Heart left ventricle (tissue), 16 donors: ENCODE measurements around the gene METTL18. TPM values are rescaled to one million over a fixed set of nuclear protein-coding genes. Genes with fewer than 3 reads are reported as not detected.

ENCODE experiments used
- ATAC-seq, 4 donors: fragments of 200-7000 bp; cut with Tn5 transposase; one replicate each; pipeline ENCODE4 v1.9.1; 2020 to 2022; ENCODE audit warnings: moderate library complexity in 4 of 4, mild to moderate bottlenecking in 3 of 4, moderate number of reproducible peaks in 1 of 4
- DNase-seq, 5 donors: peaks; one replicate each; pipeline ENCODE4 v3.0.0-alpha.2; 2020
- H3K27ac ChIP-seq, 12 donors: fragments of 200-600 bp; sonication (generic) in 4 of 12; one replicate each; pipeline versions ENCODE4 v1.5.0 to v1.8.0; 2016 to 2022; ENCODE audit warnings: mild to moderate bottlenecking in 2 of 12
- H3K27me3 ChIP-seq, 9 donors: fragments of 200-600 bp; sonication (generic) in 2 of 9; one replicate each; pipeline versions ENCODE4 v1.5.1 to v1.8.0; 2016 to 2022; ENCODE audit warnings: mild to moderate bottlenecking in 3 of 9
- H3K36me3 ChIP-seq, 9 donors: fragments of 200-600 bp; sonication (generic) in 2 of 9; one replicate each; pipeline versions ENCODE4 v1.5.0 to v1.8.0; 2018 to 2022; ENCODE audit warnings: mild to moderate bottlenecking in 2 of 9
- H3K4me1 ChIP-seq, 12 donors: fragments of 200-600 bp; sonication (generic) in 4 of 12; one replicate each; pipeline versions ENCODE4 v1.5.0 to v1.8.0; 2016 to 2022; ENCODE audit warnings: mild to moderate bottlenecking in 3 of 12
- H3K4me3 ChIP-seq, 12 donors: fragments of 200-600 bp; sonication (generic) in 4 of 12; one replicate each; pipeline versions ENCODE4 v1.5.0 to v1.8.0; 2017 to 2022; ENCODE audit warnings: mild to moderate bottlenecking in 9 of 12, moderate library complexity in 4 of 12
- H3K9me3 ChIP-seq, 12 donors: fragments of 200-600 bp; sonication (generic) in 4 of 12; one replicate each; pipeline versions ENCODE4 v1.5.0 to v1.8.0; 2016 to 2022; ENCODE audit warnings: mild to moderate bottlenecking in 1 of 12
- POLR2A ChIP-seq, 2 donors: fragments of 450-650 bp; IDR thresholded peaks; one replicate each; pipeline ENCODE4 v1.6.1; 2017; ENCODE audit warnings: antibody characterized with exemption in 2 of 2, mild to moderate bottlenecking in 2 of 2, moderate library complexity in 2 of 2
- WGBS, 4 donors: extraction: QIAGEN DNeasy Blood & Tissue Kit in 2 of 4; methylation state at CpG; one replicate each; pipeline versions ENCODE4 v1.1.5 to v1.1.7; 2013 to 2018; 5-methylcytosine and 5-hydroxymethylcytosine counted together
- intact Hi-C, 10 donors: fragments of 100-400 bp; cut with DNase I; formaldehyde crosslinking; loops; one replicate each; pipeline versions ENCODE4 v1.11.1 to v1.14.2; 2022
- long read RNA-seq, 3 donors: library from polyadenylated mRNA; unstranded; transcript quantifications; one replicate each; pipeline ENCODE4 v2.0.0, GENCODE V29; 2020 to 2021
- polyA plus RNA-seq, 2 donors: library from polyadenylated mRNA; stranded (reverse); fragments of 200-250 nt; gene quantifications; one replicate each; pipeline ENCODE4 v1.2.3, GENCODE V29; 2013
- total RNA-seq, 9 donors: library from RNA; depleted of rRNA in 2 of 9; stranded (reverse); fragments of >200 nt in 2 of 9; fragmentation: NEBNext Ultra II Directional in 3 of 9; extraction: Animal tissue kit (Norgen Biotek cat#: 25700) in 3 of 9; gene quantifications; one replicate each; pipeline versions ENCODE4 v1.1.0 to v1.2.4, GENCODE V29; 2016 to 2023
- TF ChIP-seq, protein P1 (sequence below), 12 donors: fragments of 200-600 bp; sonication (generic) in 4 of 12; IDR thresholded peaks; one replicate each; pipeline versions ENCODE4 v1.5.0 to v1.8.0; 2018 to 2022; ENCODE audit warnings: antibody characterized with exemption in 12 of 12, mild to moderate bottlenecking in 5 of 12
- donor health status: ischemic (EF 13 %, LVEDD 7.1; RV severe dilation, severe dysfunction).
- donor health status: healthy with polysubstance abuse.
- donor health status: DM: no; HTN: yes; CAD: no.
- donor health status: DM: no; HTN: no; CAD: no.
- donor health status: ischemic (EF 25% LVEDD 6.9; RV normal size, moderate dysfunction).
- donor health status: ischemic (EF 25% LVEDD 5.7; RV mildly dilated, moderate dysfunction).
- donor health status: healthy.
- donor health status: DM: yes; HTN: yes; CAD: no.
- donor health status: ischemic (EF 35%, LVEDD 5.7; RV mildly dilated, moderate dysfunction).
- donor health status: nonischemic (EF 11% LVEDD 7.7; RV severe dilation, severe dysfunction).
- donor health status: DM: yes; HTN: yes; CAD: no.
- donor health status: PGD.
- donor health status: ischemic (EF 29% LVEDD 5.4; RV normal size, mild dysfunction).
- donor health status: nonischemic (EF 23%, LVEDD 6.1; RV moderate dilation, normal function).

Gene METTL18
- total RNA-seq = 1 to 10 TPM; 2.0 to 8.2 (median 6.0) TPM
- polyA plus RNA-seq = 1 to 10 TPM; 5.7 to 6.3 TPM
- long read RNA-seq, donor 1, partial matches to known transcripts = 0 of 6 reads
- long read RNA-seq, donor 1, other reads (novel, unspliced or antisense) = 0 of 6 reads
- long read RNA-seq, donor 2, transcript METTL18-202 (2 exons, 1,521 nt) = major isoform, 11 of 15 reads
- long read RNA-seq, donor 2, partial matches to known transcripts = 1 of 15 reads
- long read RNA-seq, donor 2, other reads (novel, unspliced or antisense) = 0 of 15 reads
- long read RNA-seq, donor 3, transcript METTL18-202 (2 exons, 1,521 nt) = major isoform, 6 of 6 reads
- long read RNA-seq, donor 3, partial matches to known transcripts = 0 of 6 reads
- long read RNA-seq, donor 3, other reads (novel, unspliced or antisense) = 0 of 6 reads

DNA sequence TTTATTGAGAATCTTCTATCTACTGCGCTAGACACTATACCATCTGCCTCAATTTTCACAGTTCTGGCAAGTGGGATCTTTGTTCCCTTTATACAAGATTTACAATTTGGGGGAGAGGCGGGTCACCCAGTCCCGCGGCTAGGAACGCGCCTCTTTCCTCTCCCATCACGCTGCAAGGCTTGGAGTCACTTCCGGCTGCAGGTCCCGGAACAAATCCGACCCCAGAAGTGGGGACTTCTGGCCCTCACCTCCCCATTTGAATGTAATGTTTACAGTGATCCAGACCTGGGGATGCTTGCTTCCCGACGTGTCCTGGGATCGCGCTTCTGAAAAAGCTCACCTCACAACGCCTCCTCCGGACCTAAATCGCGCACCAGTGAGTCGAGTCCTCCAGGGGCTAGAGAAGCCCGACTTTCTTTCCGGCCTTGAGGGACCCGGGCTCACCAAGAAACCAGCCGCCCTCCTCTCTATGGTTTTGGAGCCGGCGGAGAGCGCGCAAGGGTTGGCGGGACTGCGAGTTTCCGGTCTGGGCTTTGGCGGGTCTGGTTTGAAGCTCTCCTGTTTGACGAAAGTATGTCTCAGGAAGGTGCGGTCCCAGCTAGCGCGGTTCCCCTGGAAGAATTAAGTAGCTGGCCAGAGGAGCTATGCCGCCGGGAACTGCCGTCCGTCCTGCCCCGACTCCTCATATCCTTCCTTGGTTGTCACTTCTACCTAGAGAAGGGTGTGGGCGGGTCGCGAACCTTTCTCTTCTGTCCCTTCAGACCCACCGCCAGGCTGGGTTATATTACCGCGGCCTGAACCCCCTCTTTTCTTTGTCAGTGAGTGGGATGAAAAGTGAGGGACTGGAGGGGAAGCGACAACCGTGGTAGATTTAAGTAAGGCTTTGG, at the start of gene METTL18:
TSS of gene METTL18 (minus strand) at position 378 of the 887 bp plus-strand sequence. CDS start 1,212 bp downstream, outside the sequence.
- H3K9me3 ChIP-seq = no peaks in the 10 kb centered on the region
- peak within 1 kb of the TSS; percentile 76 to 97 (median 90) for H3K27ac ChIP-seq
- ATAC-seq (peak; percentile 99 to 100 (median 100)), DNase-seq (peak; percentile 91 to 94 (median 91))
- peak within 1 kb of the TSS; percentile 63 to 84 (median 71) for H3K4me3 ChIP-seq
- peak in 1 of 2 donors; percentile 34 for TF ChIP-seq POLR2A (IDR thresholded peaks at IDR 0.05)
- TF ChIP-seq, protein P1, sequence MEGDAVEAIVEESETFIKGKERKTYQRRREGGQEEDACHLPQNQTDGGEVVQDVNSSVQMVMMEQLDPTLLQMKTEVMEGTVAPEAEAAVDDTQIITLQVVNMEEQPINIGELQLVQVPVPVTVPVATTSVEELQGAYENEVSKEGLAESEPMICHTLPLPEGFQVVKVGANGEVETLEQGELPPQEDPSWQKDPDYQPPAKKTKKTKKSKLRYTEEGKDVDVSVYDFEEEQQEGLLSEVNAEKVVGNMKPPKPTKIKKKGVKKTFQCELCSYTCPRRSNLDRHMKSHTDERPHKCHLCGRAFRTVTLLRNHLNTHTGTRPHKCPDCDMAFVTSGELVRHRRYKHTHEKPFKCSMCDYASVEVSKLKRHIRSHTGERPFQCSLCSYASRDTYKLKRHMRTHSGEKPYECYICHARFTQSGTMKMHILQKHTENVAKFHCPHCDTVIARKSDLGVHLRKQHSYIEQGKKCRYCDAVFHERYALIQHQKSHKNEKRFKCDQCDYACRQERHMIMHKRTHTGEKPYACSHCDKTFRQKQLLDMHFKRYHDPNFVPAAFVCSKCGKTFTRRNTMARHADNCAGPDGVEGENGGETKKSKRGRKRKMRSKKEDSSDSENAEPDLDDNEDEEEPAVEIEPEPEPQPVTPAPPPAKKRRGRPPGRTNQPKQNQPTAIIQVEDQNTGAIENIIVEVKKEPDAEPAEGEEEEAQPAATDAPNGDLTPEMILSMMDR (IDR thresholded peaks at IDR 0.05) = peak in 1 of 12 donors; percentile 10
- 0 to 1% (median 0%) methylated on average over 32 to 48 of the region's 48 CpGs for WGBS, 4 donors
- no peaks in the 10 kb centered on the region for H3K27me3 ChIP-seq
- H3K4me1 ChIP-seq = peaks cover 0 to 27% (median 11%) of the 10 kb centered on the region in 12 donors
- intact Hi-C loops = loop anchor here in 4 of 10 donors (5.0 to 10.0 kb wide), 4 partner anchors 52 to 310 kb away; partner anchors contain the start of genes SLC19A2 (in 2 of the 4) and SCYL3 (in 1 of the 4)
- H3K36me3 ChIP-seq = peaks cover 0 to 19% (median 8%) of the 10 kb centered on the region in 9 donors

DNA sequence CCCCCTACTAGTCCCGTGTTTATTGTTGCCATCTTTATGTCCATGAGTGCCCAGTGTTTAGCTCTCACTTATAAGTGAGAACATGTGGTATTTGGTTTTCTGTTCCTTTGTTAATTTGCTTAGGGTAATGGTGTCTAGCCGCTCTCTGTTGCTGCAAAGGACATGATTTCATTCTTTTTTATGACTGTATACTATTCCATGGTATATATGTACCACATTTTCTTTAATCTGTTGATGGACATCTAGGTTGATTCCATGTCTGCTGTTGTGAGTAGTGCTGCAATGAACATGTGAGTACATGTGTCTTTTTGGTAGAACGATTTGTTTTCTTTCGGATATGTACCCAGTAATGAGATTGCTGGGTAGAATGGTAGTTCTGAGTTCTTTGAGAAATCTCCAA, 44.2 kb upstream of the METTL18 start:
- H3K36me3 ChIP-seq = peaks cover 0 to 42% (median 12%) of the 10 kb centered on the region in 9 donors
- H3K4me1 ChIP-seq = no peaks in the 10 kb centered on the region
- no peaks in the 10 kb centered on the region for H3K27me3 ChIP-seq
- no peak for TF ChIP-seq POLR2A (IDR thresholded peaks at IDR 0.05)
- TF ChIP-seq, protein P1 (IDR thresholded peaks at IDR 0.05) = no peak
- H3K9me3 ChIP-seq = peaks cover 0 to 14% (median 0%) of the 10 kb centered on the region in 12 donors
- no peak overlapping the region for H3K27ac ChIP-seq
- DNase-seq (no peak), ATAC-seq (no peak)
- intact Hi-C loops = no loop called here
- 74 to 97% (median 90%) methylated on average over 4 of the region's 4 CpGs for WGBS, 4 donors
- no peak overlapping the region for H3K4me3 ChIP-seq

DNA sequence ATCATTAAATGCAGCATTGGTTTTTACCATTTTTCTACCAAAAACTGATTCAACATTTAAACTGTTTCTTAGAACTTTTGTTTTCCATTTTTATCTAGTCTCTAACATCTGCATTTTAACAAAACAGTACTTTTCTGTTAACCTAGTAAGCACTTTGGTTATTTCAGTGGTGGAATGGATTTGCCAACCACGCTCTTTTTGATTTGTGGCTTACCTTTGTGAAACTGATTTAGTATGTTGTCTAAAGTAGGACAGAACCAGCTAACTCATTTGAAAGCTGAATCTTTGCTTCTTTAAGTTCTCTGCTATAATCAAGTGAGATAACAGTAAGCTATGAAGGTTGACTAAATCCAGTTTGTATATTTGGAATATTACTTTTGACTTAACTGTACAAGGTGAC, 41.5 kb upstream of the METTL18 start:
- Histone ChIP-seq H3K4me3 (no peak overlapping the region), H3K27ac (no peak overlapping the region), H3K9me3 (peaks cover 0 to 14% (median 0%) of the 10 kb centered on the region in 12 donors), H3K36me3 (peaks cover 0 to 61% (median 29%) of the 10 kb centered on the region in 9 donors), H3K4me1 (no peaks in the 10 kb centered on the region), H3K27me3 (no peaks in the 10 kb centered on the region)
- intact Hi-C loops = no loop called here
- DNase-seq = no peak
- TF ChIP-seq, protein P1 (IDR thresholded peaks at IDR 0.05) = no peak
- no peak for TF ChIP-seq POLR2A (IDR thresholded peaks at IDR 0.05)
- no peak for ATAC-seq
- 96 to 100% (median 99%) methylated on average over 1 of the region's 1 CpG for WGBS, 4 donors
